HepG2 (cell line): ENCODE results near the gene ALDH3A1. TPM values are rescaled to one million over a fixed set of nuclear protein-coding genes. Genes with fewer than 3 reads are reported as not detected.

ENCODE experiments used
- DZIP1 ChIP-seq: sonication (generic); formaldehyde crosslinking; IDR thresholded peaks from 2 replicates; pipeline ENCODE4 v1.5.0; 2020; ENCODE audit warnings: mild to moderate bottlenecking, missing genetic modification reagents
- FOXC1 ChIP-seq: sonication (generic); formaldehyde crosslinking; IDR thresholded peaks from 2 replicates; pipeline ENCODE4 v1.8.0; 2022; ENCODE audit warnings: mild to moderate bottlenecking, missing genetic modification reagents, borderline replicate concordance
- KDM6A ChIP-seq: IDR thresholded peaks from 2 replicates; pipeline ENCODE4 v1.6.1; 2016; ENCODE audit warnings: low read depth
- MTA3 ChIP-seq: sonication (generic); formaldehyde crosslinking; IDR thresholded peaks from 2 replicates; pipeline ENCODE4 v1.4.0; 2020; ENCODE audit warnings: missing genetic modification reagents
- MXI1 ChIP-seq: IDR thresholded peaks from 3 replicates; pipeline ENCODE4 v1.6.1; 2012; ENCODE audit warnings: low read depth, low read length, inconsistent platforms, borderline replicate concordance
- PHF5A ChIP-seq: IDR thresholded peaks from one replicate; pipeline ENCODE4 v1.6.1; 2018; ENCODE audit warnings: low read depth, missing genetic modification reagents; ENCODE audit not compliant: unreplicated experiment
- SIN3B ChIP-seq: fragments of 150-350 bp; IDR thresholded peaks from 2 replicates; pipeline ENCODE4 v1.6.1; 2014; ENCODE audit warnings: low read length
- SOX6 ChIP-seq, 2 experiments: fragments of 450-650 bp in 1 of 2; sonication (generic) in 1 of 2; formaldehyde crosslinking in 1 of 2; IDR thresholded peaks; 2 replicates each; pipeline versions ENCODE4 v1.4.0 to v1.6.1; 2017 to 2020; ENCODE audit warnings: antibody characterized with exemption in 1 of 2, mild to moderate bottlenecking in 1 of 2, missing genetic modification reagents in 1 of 2
- SP4 ChIP-seq: sonication (generic); formaldehyde crosslinking; IDR thresholded peaks from 2 replicates; pipeline ENCODE4 v1.8.1; 2023; ENCODE audit warnings: mild to moderate bottlenecking, missing genetic modification reagents
- TEAD2 ChIP-seq: sonication (generic); formaldehyde crosslinking; IDR thresholded peaks from 2 replicates; pipeline ENCODE4 v1.9.0; 2021; ENCODE audit warnings: missing genetic modification reagents
- ZBTB26 ChIP-seq: IDR thresholded peaks from 2 replicates; pipeline ENCODE4 v1.6.1; 2016; ENCODE audit warnings: missing compliant biosample characterization, missing genetic modification reagents, borderline replicate concordance
- ZNF350 ChIP-seq: sonication (generic); formaldehyde crosslinking; IDR thresholded peaks from 2 replicates; pipeline ENCODE4 v1.4.0; 2020; ENCODE audit warnings: mild to moderate bottlenecking, low read depth, missing genetic modification reagents, borderline replicate concordance
- ZNF484 ChIP-seq: sonication (generic); formaldehyde crosslinking; IDR thresholded peaks from 2 replicates; pipeline ENCODE4 v1.5.1; 2020; ENCODE audit warnings: mild to moderate bottlenecking, low read depth, missing genetic modification reagents, borderline replicate concordance
- ZNF782 ChIP-seq: sonication (generic); formaldehyde crosslinking; IDR thresholded peaks from 2 replicates; pipeline ENCODE4 v1.4.0; 2020; ENCODE audit warnings: missing genetic modification reagents, mild to moderate bottlenecking, borderline replicate concordance
- ZNF841 ChIP-seq: sonication (generic); formaldehyde crosslinking; IDR thresholded peaks from 2 replicates; pipeline ENCODE4 v1.8.1; 2023; ENCODE audit warnings: missing genetic modification reagents, borderline replicate concordance
- polyA plus RNA-seq, 8 experiments: library from polyadenylated mRNA; depleted of rRNA in 3 of 8; stranded (reverse) in 7 of 8; unstranded in 1 of 8; fragments of >200 nt; fragmentation: Illumina TruSeq in 4 of 8; extraction: Trizol in 4 of 8; gene quantifications; 2 replicates each; pipeline versions ENCODE4 v1.2.1 to v1.2.3, GENCODE V29; 2011 to 2016; ENCODE audit warnings: low read depth in 4 of 8, missing spikeins in 1 of 8, mixed read lengths in 1 of 8; ENCODE audit not compliant: insufficient read depth in 1 of 8
- total RNA-seq, 5 experiments: library from RNA; depleted of rRNA; stranded (reverse); fragments of >200 nt; fragmentation: Illumina TruSeq; extraction: Trizol; gene quantifications; 2 replicates each; pipeline ENCODE4 v1.2.3, GENCODE V29; 2016; ENCODE audit warnings: low read depth in 1 of 5

The ALDH3A1 gene
- total and polyA plus RNA-seq, 2 of the 13 experiments (the other 11 are each of a cell fraction or from before 2014, with no cell fraction given) = 0.07 to 0.62 TPM

GRCh38 chr17:19720631-19721426 lies 27.3 kb downstream of the ALDH3A1 start (continued):
- TF ChIP-seq DZIP1 (CRISPR knock-in tag) (no peak), TEAD2 (CRISPR knock-in tag) (no peak), MXI1 (no peak), SOX6 (IDR thresholded peaks at IDR 0.05) (no peak), SOX6 (CRISPR knock-in tag; IDR thresholded peaks at IDR 0.05) (peak; percentile 92), ZBTB26 (CRISPR knock-in tag) (no peak; the same call in 1 of the 2 replicates), PHF5A (CRISPR knock-in tag) (no peak), ZNF782 (CRISPR knock-in tag) (no peak), KDM6A (CRISPR knock-in tag) (peak; percentile 60; the same call in 1 of the 2 replicates), ZNF484 (CRISPR knock-in tag) (no peak), ZNF350 (CRISPR knock-in tag) (peak; percentile 64; the same call in 1 of the 2 replicates), MTA3 (CRISPR knock-in tag) (no peak), SP4 (CRISPR knock-in tag) (peak; percentile 65; the same call in 1 of the 2 replicates), SIN3B (no peak), ZNF841 (CRISPR knock-in tag) (no peak), FOXC1 (CRISPR knock-in tag) (no peak; the same call in 1 of the 2 replicates)
